ENCODE measurements around the gene PRKG1.
"Not testable (repeated sequence)": the region's sequence is repeated elsewhere in the genome, so short reads cannot be mapped to it uniquely, and the experiment has no call there.

PRKG1 gene

DNA sequence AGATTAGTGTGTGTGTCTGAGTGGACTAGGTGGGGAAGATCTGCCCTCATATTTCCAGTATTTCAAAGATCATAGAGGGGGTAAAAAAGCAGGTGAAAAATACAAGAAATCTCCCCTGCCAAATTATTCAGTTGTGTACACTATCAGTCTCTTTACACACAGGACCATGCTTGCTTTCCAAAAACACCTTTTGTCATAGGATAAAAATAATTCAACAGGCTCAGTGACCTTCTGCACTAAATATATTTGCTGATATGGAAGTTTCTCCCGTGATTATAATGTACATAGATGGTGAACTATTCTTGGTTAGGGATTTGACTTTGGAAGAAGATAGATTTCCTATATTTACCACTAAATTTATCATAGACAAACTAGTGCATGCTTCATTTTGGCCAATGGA is 649.8 kb downstream of the PRKG1 start:
- DNase-seq, result no peak
- intact Hi-C loops (cut with DNase I), result no loop called here

GRCh38 chr10:51729822-51730555 is 655.7 kb downstream of the PRKG1 start:
- intact Hi-C loops (cut with DNase I), result no loop called here
- no peak for DNase-seq

- DNase-seq, result no peak
- intact Hi-C loops (cut with DNase I), result no loop called here
These were observed 658.8 kb downstream of the PRKG1 start for GRCh38 chr10:51733057-51733456.

DNA sequence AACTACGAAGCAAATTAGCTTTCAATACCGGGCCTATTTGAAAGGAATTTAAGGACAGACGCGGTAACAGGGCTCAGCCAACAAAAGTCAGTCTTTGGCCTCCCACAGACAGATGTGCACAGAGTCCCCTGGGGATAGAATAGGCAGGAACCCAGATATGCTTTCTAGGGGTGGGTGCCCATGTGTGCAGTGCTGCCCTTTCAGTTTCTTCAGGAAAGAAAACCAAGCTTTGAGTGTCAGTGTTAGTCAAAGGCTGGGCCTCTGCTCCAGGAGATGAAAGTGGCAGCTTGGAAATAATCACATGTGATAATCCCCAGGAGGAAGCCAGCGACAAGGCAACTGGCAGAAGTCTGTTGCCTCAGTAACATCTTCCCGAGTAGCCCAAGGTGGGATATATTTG is 668.9 kb downstream of the PRKG1 start:
- intact Hi-C loops (cut with DNase I), result no loop called here
- no peak for DNase-seq

DNA sequence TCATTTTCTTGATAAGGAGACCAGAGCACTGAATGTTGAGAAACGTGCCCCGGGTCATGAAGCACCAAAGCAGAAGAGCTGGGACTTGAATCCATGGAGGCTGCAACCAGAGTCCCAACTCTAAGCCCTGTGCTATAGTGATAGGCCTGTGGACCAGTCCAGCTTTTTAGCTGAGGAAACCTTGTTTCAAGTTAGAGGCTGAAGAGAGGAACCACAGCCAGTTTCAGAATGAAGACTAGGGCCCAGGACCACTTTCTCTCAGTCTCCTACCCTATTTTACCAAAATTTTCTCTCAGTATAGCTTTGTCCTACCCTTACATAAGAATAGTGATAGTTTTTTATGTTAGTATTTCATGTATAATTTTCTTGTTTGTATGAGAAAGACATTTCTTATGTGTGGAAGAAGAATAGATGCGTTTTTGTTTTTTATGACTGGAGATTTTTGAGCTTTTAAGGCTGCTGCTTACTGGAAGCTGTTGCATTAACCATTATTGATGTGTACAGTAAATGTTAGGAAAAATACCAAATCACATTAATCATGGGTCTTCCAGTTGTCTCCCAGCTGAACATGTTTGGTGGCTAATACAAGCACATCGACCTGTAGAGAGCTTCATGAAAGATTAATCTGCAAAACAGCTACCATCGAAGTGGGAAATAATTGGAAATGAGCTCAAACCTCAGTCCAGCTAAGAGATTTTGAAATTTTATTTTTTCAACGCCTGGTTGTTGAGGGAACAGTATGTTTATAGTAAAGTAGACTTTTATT is 670.1 kb downstream of the PRKG1 start:
- intact Hi-C loops (cut with DNase I), result no loop called here
- DNase-seq, result no peak

DNA sequence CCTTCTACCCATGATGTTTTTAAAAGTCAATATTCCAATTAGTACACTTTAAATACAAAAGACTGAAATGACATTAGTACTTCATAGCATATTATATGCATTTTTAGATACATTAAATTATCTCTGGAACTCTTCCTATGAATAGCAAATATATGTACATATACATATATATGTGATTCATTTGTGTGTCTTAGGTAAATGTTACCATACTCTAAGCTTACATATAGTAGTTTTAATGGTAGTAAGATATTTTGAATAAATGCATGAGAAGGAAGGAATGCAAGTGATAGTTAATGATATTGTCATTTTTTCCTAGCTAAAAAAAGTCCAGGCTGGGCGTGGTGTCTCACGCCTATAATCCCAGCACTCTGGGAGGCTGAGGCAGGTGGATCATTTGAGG is 671.1 kb downstream of the PRKG1 start:
- intact Hi-C loops (cut with DNase I), result no loop called here
- DNase-seq, result no peak

- DNase-seq, result no peak
- intact Hi-C loops (cut with DNase I), result no loop called here
These were observed 672.9 kb downstream of the PRKG1 start for GRCh38 chr10:51747216-51747615.

- intact Hi-C loops (cut with DNase I), result no loop called here
- no peak for DNase-seq
These were observed 674.7 kb downstream of the PRKG1 start for GRCh38 chr10:51748959-51749358.

DNA sequence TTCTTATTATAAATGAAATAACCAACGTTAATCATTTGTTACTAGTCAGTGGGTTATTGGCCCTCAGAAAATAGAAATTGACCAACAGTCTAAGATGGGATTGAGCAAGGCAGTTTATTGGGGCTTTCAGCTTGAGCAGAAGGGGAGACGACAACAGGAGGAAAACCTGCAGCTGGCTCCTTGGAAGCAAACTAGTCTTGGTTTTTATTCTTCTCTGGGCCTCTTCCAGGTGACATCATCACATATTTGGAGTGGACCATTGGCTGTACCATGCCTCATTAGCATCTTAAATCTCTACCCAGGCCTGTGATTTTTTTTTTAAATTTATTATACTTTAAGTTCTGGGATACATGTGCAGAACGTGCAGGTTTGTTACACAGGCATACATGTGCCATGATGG is 684.1 kb downstream of the PRKG1 start:
- DNase-seq, result no peak
- intact Hi-C loops (cut with DNase I), result no loop called here

- DNase-seq; intact Hi-C loops (cut with DNase I): not testable (repeated sequence)
These were observed 684.6 kb downstream of the PRKG1 start for GRCh38 chr10:51758838-51759237.

GRCh38 chr10:51759896-51760534 is 685.7 kb downstream of the PRKG1 start:
- DNase-seq, result no peak
- intact Hi-C loops (cut with DNase I), result no loop called here

DNA sequence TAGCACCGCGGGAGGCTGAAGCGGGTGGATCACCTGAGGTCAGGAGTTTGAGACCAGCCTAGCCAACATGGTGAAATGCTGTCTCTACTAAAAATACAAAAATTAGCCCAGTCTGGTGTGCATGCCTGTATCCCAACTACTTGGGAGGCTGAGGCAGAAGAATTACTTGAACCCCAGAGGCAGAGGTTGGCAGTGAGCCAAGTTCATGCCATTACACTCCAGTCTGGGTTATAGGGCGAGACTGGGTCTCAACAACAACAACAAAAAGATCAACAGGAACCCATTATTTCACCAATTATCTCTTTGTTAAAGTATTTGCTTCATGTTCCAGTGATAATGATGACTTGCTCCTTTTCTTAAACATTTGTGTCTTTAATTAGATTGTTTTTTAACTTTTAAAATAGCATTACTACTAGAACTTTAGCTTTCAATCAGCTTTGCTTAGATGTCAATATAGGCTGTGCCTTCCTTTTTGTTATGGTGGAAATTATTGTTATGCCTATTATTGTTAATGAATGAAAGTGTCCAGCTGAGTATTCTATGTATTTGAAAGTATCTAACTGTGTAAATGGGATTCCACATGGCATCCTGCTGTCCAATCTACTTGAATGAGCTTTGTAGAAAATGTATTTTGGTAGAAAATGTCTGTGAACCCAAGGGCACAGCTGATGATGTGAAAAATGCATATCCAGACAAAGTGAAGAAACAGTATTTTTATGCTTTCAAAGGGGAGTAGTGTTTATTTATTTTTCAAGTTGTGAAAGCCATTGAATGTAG is 686.8 kb downstream of the PRKG1 start:
- no peak for DNase-seq
- intact Hi-C loops (cut with DNase I), result no loop called here

DNA sequence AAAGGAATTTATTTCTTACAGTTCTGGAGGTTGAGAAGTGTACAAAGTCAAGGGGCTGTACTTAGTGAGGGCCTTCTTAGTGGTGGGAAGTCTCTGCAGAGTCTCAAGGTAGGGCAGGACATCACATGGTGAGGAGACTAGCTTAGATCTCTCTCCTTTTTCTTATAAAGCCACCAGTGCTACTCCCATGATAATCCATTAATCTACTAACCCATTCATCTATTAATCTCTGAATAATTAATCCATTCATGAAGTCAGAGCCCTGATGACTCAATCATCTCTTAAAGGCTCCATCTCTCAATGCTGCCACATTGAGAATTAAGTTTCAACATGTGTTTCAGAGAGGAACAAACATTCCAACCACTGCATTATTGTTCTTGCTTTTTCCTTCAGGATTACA is 689.5 kb downstream of the PRKG1 start:
- intact Hi-C loops (cut with DNase I), result no loop called here
- no peak for DNase-seq

DNA sequence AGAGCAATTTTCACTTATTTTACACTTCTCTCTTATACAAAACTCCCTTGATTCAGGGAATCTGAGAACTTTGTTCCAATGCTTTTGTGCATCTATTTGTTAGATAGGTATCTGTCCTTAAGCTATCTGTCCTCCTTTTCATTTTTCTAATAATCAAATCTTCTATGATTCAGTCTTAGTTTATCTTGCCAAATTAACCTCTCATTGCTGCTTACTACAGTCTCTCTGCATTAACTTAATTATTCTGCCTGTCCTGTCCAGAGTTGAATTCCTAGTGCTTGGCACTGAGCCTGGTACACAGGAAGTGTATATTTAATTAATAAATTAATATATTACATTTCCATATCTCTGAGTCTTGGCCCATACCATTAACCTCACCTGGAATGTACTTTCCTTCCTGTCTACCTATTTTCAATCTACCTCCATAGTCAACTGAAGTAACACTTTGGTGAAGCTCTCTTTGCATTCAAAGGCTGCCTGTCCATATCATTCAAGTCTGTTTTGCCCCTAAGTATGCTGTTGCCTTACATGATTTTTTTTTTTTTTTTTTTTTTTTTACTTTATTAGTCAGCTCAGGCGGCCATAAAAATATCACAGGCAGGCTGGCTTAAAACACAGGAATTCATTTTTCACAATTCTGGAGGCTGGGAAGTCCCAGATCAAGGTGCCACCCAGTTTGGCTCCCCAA is 691.1 kb downstream of the PRKG1 start:
- intact Hi-C loops (cut with DNase I), result no loop called here
- no peak for DNase-seq

DNA sequence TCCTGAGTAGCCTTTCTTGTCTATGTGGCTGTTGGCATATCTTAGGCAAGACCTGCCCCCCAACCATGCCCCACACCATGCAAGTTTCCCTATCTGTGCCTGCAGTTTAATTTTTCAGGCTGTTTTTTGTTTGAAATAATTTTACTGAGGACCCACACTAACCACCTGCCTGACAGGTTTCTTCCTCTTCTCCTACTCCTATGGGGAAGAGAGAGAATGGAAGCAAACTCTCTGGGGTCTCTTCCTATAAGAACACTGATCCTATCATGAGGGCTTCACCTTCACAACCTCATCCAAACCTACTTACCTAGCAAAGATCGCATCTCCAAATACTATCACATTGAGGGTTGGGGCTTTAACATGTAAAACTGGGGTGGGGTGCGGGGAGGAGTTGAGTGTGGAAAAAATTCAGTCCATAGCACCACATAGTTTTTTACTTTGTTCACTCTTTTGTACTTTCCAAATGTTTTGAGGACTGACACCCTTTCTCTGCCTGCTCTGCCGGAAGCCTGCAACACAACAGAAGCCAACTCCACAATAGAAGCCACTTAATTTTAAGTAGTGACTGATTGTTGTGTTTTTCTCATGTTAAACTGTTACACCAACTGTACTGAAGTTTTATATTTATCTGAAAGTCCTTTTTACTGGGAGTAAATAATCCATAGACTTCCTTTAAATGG is 692.3 kb downstream of the PRKG1 start:
- no peak for DNase-seq
- intact Hi-C loops (cut with DNase I), result no loop called here

DNA sequence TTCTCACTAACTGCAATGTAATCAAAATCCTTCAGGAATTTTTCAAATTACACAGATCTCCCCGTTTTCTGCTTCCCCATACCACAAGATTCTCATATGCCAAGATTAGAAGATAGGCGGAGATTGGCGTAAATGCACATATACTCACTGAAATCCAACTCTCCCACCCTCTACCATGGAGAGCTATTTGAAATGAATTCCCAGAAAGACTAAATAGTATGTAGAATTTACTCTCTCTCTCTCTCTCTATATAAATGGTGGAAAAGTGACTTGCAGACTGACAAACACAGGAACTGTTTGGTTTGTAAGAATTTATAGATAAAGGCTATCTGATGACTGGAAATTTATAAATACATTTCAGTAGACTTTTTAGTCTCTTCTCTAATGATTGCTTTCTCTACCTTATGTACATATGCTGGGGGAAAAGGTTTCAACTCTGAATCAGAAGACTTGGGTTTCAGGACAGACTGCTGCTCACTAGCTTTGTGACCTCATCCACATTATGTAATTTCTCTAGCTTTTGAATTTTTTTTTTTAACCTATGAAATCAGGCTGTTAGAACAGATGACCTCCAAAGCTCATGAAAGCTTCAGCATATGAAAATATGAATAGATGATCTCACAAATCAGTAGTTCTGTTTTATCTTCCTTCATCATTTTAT is 692.9 kb downstream of the PRKG1 start:
- intact Hi-C loops (cut with DNase I), result no loop called here
- DNase-seq, result no peak

GRCh38 chr10:51768886-51769465 is 694.7 kb downstream of the PRKG1 start:
- DNase-seq, result peak in 1 of 42 donors; percentile 6
- intact Hi-C loops (cut with DNase I), result no loop called here

DNA sequence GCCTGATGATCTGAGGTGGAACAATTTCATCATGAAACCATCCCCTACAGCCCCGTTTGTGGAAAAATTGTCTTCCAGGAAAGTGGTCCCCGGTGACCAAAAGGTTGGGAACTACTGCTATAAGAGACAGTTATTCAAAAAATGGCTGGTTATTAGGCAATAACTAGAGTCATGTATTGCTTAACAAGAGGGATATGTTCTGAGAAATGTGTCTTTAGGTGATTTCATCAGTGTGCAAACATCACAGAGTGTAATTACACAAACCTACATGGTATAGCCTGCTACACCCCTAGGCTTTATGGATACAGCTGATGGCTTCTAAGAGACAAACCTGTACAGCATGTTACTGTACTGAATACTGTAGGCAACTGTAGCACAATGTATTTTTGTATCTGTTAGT is 696.4 kb downstream of the PRKG1 start:
- DNase-seq, result no peak
- intact Hi-C loops (cut with DNase I), result no loop called here

Data from head of caudate nucleus (tissue), 42 donors.